Hippocampal formation (tissue), 2 donors: Measurements from ENCODE around the gene DLG1.

Experiments used
- DNase-seq, 2 donors: peaks; one replicate each; lab custom pipeline; 2025; lab: John Stamatoyannopoulos, UW

DLG1 gene

GRCh38 chr3:197029511-197030167 lies 268.8 kb downstream of the DLG1 start, which contains the start of gene MELTF:
MELTF (minus strand) TSS chr3:197029817; CDS start chr3:197029702, 115 bp downstream.
- no peak for DNase-seq

GRCh38 chr3:197028728-197029510 lies 269.5 kb downstream of the DLG1 start:
- no peak for DNase-seq

GRCh38 chr3:197027896-197028727 lies 270.3 kb downstream of the DLG1 start:
- DNase-seq = no peak

GRCh38 chr3:197027151-197027895 lies 271.1 kb downstream of the DLG1 start:
- no peak for DNase-seq

GRCh38 chr3:197026481-197026866 lies 271.9 kb downstream of the DLG1 start:
- DNase-seq = no peak

- no peak for DNase-seq
Observed at GRCh38 chr3:197025736-197026480, 272.5 kb downstream of the DLG1 start.

GRCh38 chr3:197024881-197025735 lies 273.3 kb downstream of the DLG1 start:
- no peak for DNase-seq

- no peak for DNase-seq
Observed at GRCh38 chr3:197023998-197024651, 274.3 kb downstream of the DLG1 start.

- no peak for DNase-seq
Observed at GRCh38 chr3:197023241-197023997, 275.0 kb downstream of the DLG1 start.

- DNase-seq = no peak
Observed at GRCh38 chr3:197022405-197023231, 275.8 kb downstream of the DLG1 start.

GRCh38 chr3:197021729-197022404 lies 276.5 kb downstream of the DLG1 start:
- no peak for DNase-seq

- DNase-seq = no peak
Observed at GRCh38 chr3:197021231-197021630, 277.2 kb downstream of the DLG1 start.

- DNase-seq = no peak
Observed at GRCh38 chr3:197019535-197019934, 278.9 kb downstream of the DLG1 start.

- no peak for DNase-seq
Observed at GRCh38 chr3:197019021-197019420, 279.4 kb downstream of the DLG1 start.

GRCh38 chr3:197017003-197017402 lies 281.4 kb downstream of the DLG1 start:
- DNase-seq = no peak

- no peak for DNase-seq
Observed at GRCh38 chr3:197015790-197016736, 282.3 kb downstream of the DLG1 start.
